Ascending aorta (tissue), 2 donors: ENCODE results near the gene SUGP1. TPM values are rescaled to one million over a fixed set of nuclear protein-coding genes. Genes with fewer than 3 reads are reported as not detected.
"Not testable (repeated sequence)": the region's sequence is repeated elsewhere in the genome, so short reads cannot be mapped to it uniquely, and the experiment has no call there.

Experiments
- DNase-seq, 2 donors: peaks; one replicate each; pipeline ENCODE4 v3.0.0-alpha.2; 2019; ENCODE audit warnings: low spot score in 2 of 2
- H3K27ac ChIP-seq, 2 donors: fragments of 200-600 bp; sonication (generic); one replicate each; pipeline ENCODE4 v1.5.1; 2016 to 2017; ENCODE audit warnings: mild to moderate bottlenecking in 1 of 2
- H3K27me3 ChIP-seq: fragments of 200-600 bp; sonication (generic); one replicate; pipeline ENCODE4 v1.5.1; 2017
- H3K36me3 ChIP-seq, 2 donors: fragments of 200-600 bp; sonication (generic); one replicate each; pipeline ENCODE4 v1.5.1; 2016
- H3K4me1 ChIP-seq, 2 donors: fragments of 200-600 bp; sonication (generic); one replicate each; pipeline ENCODE4 v1.5.1; 2016 to 2017; ENCODE audit warnings: mild to moderate bottlenecking in 1 of 2
- H3K4me3 ChIP-seq, 2 donors: fragments of 200-600 bp; sonication (generic); one replicate each; pipeline ENCODE4 v1.5.1; 2016 to 2017; ENCODE audit warnings: mild to moderate bottlenecking in 1 of 2
- H3K9me3 ChIP-seq, 2 donors: fragments of 200-600 bp; sonication (generic); one replicate each; pipeline ENCODE4 v1.5.1; 2016
- CTCF ChIP-seq, 3 experiments: fragments of 200-600 bp in 2 of 3; fragments of 450-650 bp in 1 of 3; sonication (generic) in 2 of 3; IDR thresholded peaks; one replicate each; pipeline ENCODE4 v1.5.1; 2016 to 2019; ENCODE audit warnings: antibody characterized with exemption in 3 of 3, mild to moderate bottlenecking in 1 of 3, moderate library complexity in 1 of 3
- intact Hi-C: fragments of 100-400 bp; cut with DNase I; formaldehyde crosslinking; loops from one replicate; pipeline ENCODE4 v1.15.1; 2023
- total RNA-seq: library from RNA; depleted of rRNA; stranded (reverse); fragments of >200 nt; gene quantifications from one replicate; pipeline ENCODE4 v1.1.0, GENCODE V29; 2016

The SUGP1 gene
- total RNA-seq, 1 donor from 2014 or later = 42.9 TPM

- Histone ChIP-seq H3K27me3 (no peaks in the 10 kb centered on the region), H3K4me1 (no peaks in the 10 kb centered on the region), H3K36me3 (peaks cover 85 to 95% of the 10 kb centered on the region in 2 donors), H3K27ac (no peak overlapping the region), H3K9me3 (no peaks in the 10 kb centered on the region), H3K4me3 (no peak overlapping the region)
- TF ChIP-seq CTCF (IDR thresholded peaks at IDR 0.05) = no peak
- intact Hi-C loops = no loop called here
- DNase-seq = no peak
Measured at GRCh38 chr19:19352823-19353222, 32.5 kb upstream of the SUGP1 start.

- H3K27me3 ChIP-seq, H3K4me3 ChIP-seq, H3K4me1 ChIP-seq, DNase-seq, H3K27ac ChIP-seq, H3K9me3 ChIP-seq, intact Hi-C loops: not testable (repeated sequence)
- H3K36me3 ChIP-seq = peaks cover 94 to 96% of the 10 kb centered on the region in 2 donors
Measured at GRCh38 chr19:19350756-19351155, 30.4 kb upstream of the SUGP1 start.

GRCh38 chr19:19349365-19349764, 29.1 kb upstream of the SUGP1 start:
- DNase-seq = no peak
- Histone ChIP-seq H3K9me3 (no peaks in the 10 kb centered on the region), H3K4me1 (no peaks in the 10 kb centered on the region), H3K27me3 (no peaks in the 10 kb centered on the region), H3K27ac (no peak overlapping the region), H3K4me3 (no peak overlapping the region), H3K36me3 (peaks cover 93 to 96% of the 10 kb centered on the region in 2 donors)
- intact Hi-C loops = no loop called here
- TF ChIP-seq CTCF (IDR thresholded peaks at IDR 0.05) = no peak

GRCh38 chr19:19348266-19348665, 28.0 kb upstream of the SUGP1 start:
- Histone ChIP-seq H3K27ac (no peak overlapping the region), H3K4me3 (no peak overlapping the region), H3K9me3 (no peaks in the 10 kb centered on the region), H3K27me3 (no peaks in the 10 kb centered on the region), H3K4me1 (no peaks in the 10 kb centered on the region), H3K36me3 (peaks cover 93 to 95% of the 10 kb centered on the region in 2 donors)
- DNase-seq = no peak
- intact Hi-C loops = no loop called here
- TF ChIP-seq CTCF (IDR thresholded peaks at IDR 0.05) = no peak

- Histone ChIP-seq H3K4me3 (no peak overlapping the region), H3K27me3 (no peaks in the 10 kb centered on the region), H3K36me3 (peaks cover 92 to 95% of the 10 kb centered on the region in 2 donors), H3K27ac (no peak overlapping the region), H3K4me1 (no peaks in the 10 kb centered on the region), H3K9me3 (no peaks in the 10 kb centered on the region)
- intact Hi-C loops = no loop called here
- no peak for DNase-seq
- no peak for TF ChIP-seq CTCF (IDR thresholded peaks at IDR 0.05)
Measured at GRCh38 chr19:19347401-19348110, 27.2 kb upstream of the SUGP1 start.

GRCh38 chr19:19345970-19346369, 25.7 kb upstream of the SUGP1 start:
- intact Hi-C loops = no loop called here
- Histone ChIP-seq H3K4me3 (no peak overlapping the region), H3K36me3 (peaks cover 88 to 97% of the 10 kb centered on the region in 2 donors), H3K27ac (no peak overlapping the region), H3K9me3 (no peaks in the 10 kb centered on the region), H3K4me1 (no peaks in the 10 kb centered on the region), H3K27me3 (no peaks in the 10 kb centered on the region)
- no peak for TF ChIP-seq CTCF (IDR thresholded peaks at IDR 0.05)
- no peak for DNase-seq
